IPS-20b (cell line): ENCODE results near the gene USP32.
A peak's percentile ranks its signal among the peaks of the same experiment; 100 is the strongest.

ENCODE experiments used
- H3K27ac ChIP-seq: one replicate; pipeline ENCODE4 v1.5.1; 2013; ENCODE audit warnings: low read length
- H3K27me3 ChIP-seq: 2 replicates; pipeline ENCODE4 v1.6.1; 2013; ENCODE audit warnings: mild to moderate bottlenecking, low read length, inconsistent platforms; ENCODE audit not compliant: insufficient read depth
- H3K36me3 ChIP-seq: 2 replicates; pipeline ENCODE4 v1.6.1; 2013; ENCODE audit warnings: low read depth, mild to moderate bottlenecking, inconsistent platforms, low read length, moderate library complexity; ENCODE audit not compliant: insufficient read depth
- H3K4me1 ChIP-seq: 2 replicates; pipeline ENCODE4 v1.6.1; 2013; ENCODE audit warnings: mild to moderate bottlenecking, control low read depth, inconsistent platforms, low read length, moderate library complexity; ENCODE audit not compliant: insufficient read depth
- H3K4me3 ChIP-seq: 2 replicates; pipeline ENCODE4 v1.5.1; 2013; ENCODE audit warnings: mild to moderate bottlenecking, low read length, inconsistent platforms
- H3K9ac ChIP-seq: 2 replicates; pipeline ENCODE4 v1.6.1; 2013; ENCODE audit warnings: low read depth, mild to moderate bottlenecking, inconsistent platforms, low read length, moderate library complexity
- H3K9me3 ChIP-seq: 2 replicates; pipeline ENCODE4 v1.6.1; 2013; ENCODE audit warnings: mild to moderate bottlenecking, low read depth, low read length, inconsistent platforms; ENCODE audit not compliant: insufficient read depth

Gene USP32

GRCh38 chr17:60278237-60278636 lies 113.7 kb downstream of the USP32 start:
- no peak overlapping the region for H3K9ac ChIP-seq
- no peaks in the 10 kb centered on the region for H3K27me3 ChIP-seq
- H3K27ac ChIP-seq: no peak overlapping the region
- no peaks in the 10 kb centered on the region for H3K4me1 ChIP-seq
- peaks cover 5% of the 10 kb centered on the region; the same call in 1 of the 2 replicates for H3K36me3 ChIP-seq
- no peak overlapping the region for H3K4me3 ChIP-seq
- no peaks in the 10 kb centered on the region for H3K9me3 ChIP-seq

GRCh38 chr17:60277258-60277657 lies 114.7 kb downstream of the USP32 start:
- Histone ChIP-seq H3K36me3 (no peaks in the 10 kb centered on the region; the same call in 1 of the 2 replicates), H3K4me3 (no peak overlapping the region), H3K9ac (no peak overlapping the region), H3K9me3 (no peaks in the 10 kb centered on the region), H3K27me3 (no peaks in the 10 kb centered on the region), H3K4me1 (no peaks in the 10 kb centered on the region), H3K27ac (no peak overlapping the region)

- Histone ChIP-seq H3K4me3 (no peak overlapping the region), H3K36me3 (peaks cover 29% of the 10 kb centered on the region)
Measured at GRCh38 chr17:60269417-60269816, 122.5 kb downstream of the USP32 start.

GRCh38 chr17:60260540-60260939 lies 131.4 kb downstream of the USP32 start:
- Histone ChIP-seq H3K36me3 (peaks cover 53% of the 10 kb centered on the region), H3K4me1 (peaks cover 13% of the 10 kb centered on the region), H3K4me3 (no peak overlapping the region), H3K27ac (no peak overlapping the region), H3K9me3 (no peaks in the 10 kb centered on the region), H3K27me3 (no peaks in the 10 kb centered on the region), H3K9ac (no peak overlapping the region)

More at GRCh38 chr17:60269417-60269816, 122.5 kb downstream of the USP32 start:
- Histone ChIP-seq H3K9ac (no peak overlapping the region), H3K27ac (no peak overlapping the region), H3K9me3 (no peaks in the 10 kb centered on the region), H3K27me3 (no peaks in the 10 kb centered on the region), H3K4me1 (no peaks in the 10 kb centered on the region)

- Histone ChIP-seq H3K36me3 (peaks cover 53% of the 10 kb centered on the region), H3K9ac (no peak overlapping the region), H3K9me3 (no peaks in the 10 kb centered on the region), H3K4me1 (peaks cover 13% of the 10 kb centered on the region), H3K4me3 (0 out of 2 replicates have a peak overlapping the region, but pooled peaks have one; percentile 7), H3K27me3 (no peaks in the 10 kb centered on the region), H3K27ac (no peak overlapping the region)
Measured at GRCh38 chr17:60258313-60258712, 133.6 kb downstream of the USP32 start.

GRCh38 chr17:60256174-60256573 lies 135.8 kb downstream of the USP32 start:
- Histone ChIP-seq H3K9me3 (no peaks in the 10 kb centered on the region), H3K27ac (no peak overlapping the region), H3K4me3 (no peak overlapping the region), H3K27me3 (no peaks in the 10 kb centered on the region), H3K4me1 (peaks cover 13% of the 10 kb centered on the region), H3K36me3 (peaks cover 55% of the 10 kb centered on the region), H3K9ac (no peak overlapping the region)

GRCh38 chr17:60253048-60253447 lies 138.9 kb downstream of the USP32 start:
- H3K9ac ChIP-seq: no peak overlapping the region
- no peak overlapping the region for H3K4me3 ChIP-seq
- peaks cover 78% of the 10 kb centered on the region for H3K36me3 ChIP-seq
- no peak overlapping the region for H3K27ac ChIP-seq
- H3K9me3 ChIP-seq: no peaks in the 10 kb centered on the region
- H3K4me1 ChIP-seq: no peaks in the 10 kb centered on the region
- no peaks in the 10 kb centered on the region for H3K27me3 ChIP-seq

GRCh38 chr17:60252459-60252858 lies 139.5 kb downstream of the USP32 start:
- no peak overlapping the region for H3K9ac ChIP-seq

GRCh38 chr17:60249290-60249826 lies 142.6 kb downstream of the USP32 start:
- Histone ChIP-seq H3K4me3 (no peak overlapping the region), H3K4me1 (no peaks in the 10 kb centered on the region), H3K27ac (no peak overlapping the region), H3K36me3 (peaks cover 62% of the 10 kb centered on the region), H3K27me3 (no peaks in the 10 kb centered on the region), H3K9me3 (no peaks in the 10 kb centered on the region), H3K9ac (no peak overlapping the region)

More at GRCh38 chr17:60252459-60252858, 139.5 kb downstream of the USP32 start:
- Histone ChIP-seq H3K27ac (no peak overlapping the region), H3K4me3 (no peak overlapping the region), H3K4me1 (no peaks in the 10 kb centered on the region), H3K9me3 (no peaks in the 10 kb centered on the region), H3K36me3 (peaks cover 79% of the 10 kb centered on the region), H3K27me3 (no peaks in the 10 kb centered on the region)

- no peaks in the 10 kb centered on the region for H3K9me3 ChIP-seq
- H3K36me3 ChIP-seq: peaks cover 56% of the 10 kb centered on the region
- no peaks in the 10 kb centered on the region for H3K4me1 ChIP-seq
- no peak overlapping the region for H3K4me3 ChIP-seq
- H3K27ac ChIP-seq: no peak overlapping the region
- no peak overlapping the region for H3K9ac ChIP-seq
- no peaks in the 10 kb centered on the region for H3K27me3 ChIP-seq
Measured at GRCh38 chr17:60248618-60249289, 143.2 kb downstream of the USP32 start.

GRCh38 chr17:60247836-60248461 lies 144.0 kb downstream of the USP32 start:
- Histone ChIP-seq H3K27me3 (no peaks in the 10 kb centered on the region), H3K9ac (no peak overlapping the region), H3K9me3 (no peaks in the 10 kb centered on the region), H3K4me3 (no peak overlapping the region), H3K36me3 (peaks cover 51% of the 10 kb centered on the region), H3K27ac (no peak overlapping the region), H3K4me1 (no peaks in the 10 kb centered on the region)

- Histone ChIP-seq H3K4me1 (no peaks in the 10 kb centered on the region), H3K36me3 (peaks cover 24% of the 10 kb centered on the region), H3K9ac (no peak overlapping the region), H3K27ac (no peak overlapping the region), H3K4me3 (no peak overlapping the region), H3K9me3 (no peaks in the 10 kb centered on the region), H3K27me3 (no peaks in the 10 kb centered on the region)
Measured at GRCh38 chr17:60244656-60245055, 147.3 kb downstream of the USP32 start.
